ENCODE results near the gene DTNBP1.

DNA sequence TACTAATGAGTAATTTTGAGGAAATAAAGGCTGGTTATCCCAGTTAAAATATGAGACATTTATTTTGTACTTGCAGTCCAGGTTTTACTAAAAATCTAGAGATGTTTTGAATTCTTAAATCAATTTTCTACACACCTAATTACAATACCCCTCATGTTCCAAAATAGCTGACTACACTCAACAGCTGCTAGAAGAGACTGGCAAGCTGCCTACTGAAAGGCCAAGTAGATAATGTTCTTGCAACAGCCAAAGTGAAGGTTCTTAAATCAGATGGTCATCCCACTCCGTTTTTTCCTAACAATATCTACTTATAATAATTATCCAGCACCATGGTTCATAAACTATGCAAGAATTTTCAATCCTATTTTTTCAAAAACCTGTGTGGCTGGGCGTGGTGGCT is 69.0 kb downstream of the DTNBP1 start:
- no peak for TF ChIP-seq POLR2A (IDR thresholded peaks at IDR 0.05)
- TF ChIP-seq, protein P1, sequence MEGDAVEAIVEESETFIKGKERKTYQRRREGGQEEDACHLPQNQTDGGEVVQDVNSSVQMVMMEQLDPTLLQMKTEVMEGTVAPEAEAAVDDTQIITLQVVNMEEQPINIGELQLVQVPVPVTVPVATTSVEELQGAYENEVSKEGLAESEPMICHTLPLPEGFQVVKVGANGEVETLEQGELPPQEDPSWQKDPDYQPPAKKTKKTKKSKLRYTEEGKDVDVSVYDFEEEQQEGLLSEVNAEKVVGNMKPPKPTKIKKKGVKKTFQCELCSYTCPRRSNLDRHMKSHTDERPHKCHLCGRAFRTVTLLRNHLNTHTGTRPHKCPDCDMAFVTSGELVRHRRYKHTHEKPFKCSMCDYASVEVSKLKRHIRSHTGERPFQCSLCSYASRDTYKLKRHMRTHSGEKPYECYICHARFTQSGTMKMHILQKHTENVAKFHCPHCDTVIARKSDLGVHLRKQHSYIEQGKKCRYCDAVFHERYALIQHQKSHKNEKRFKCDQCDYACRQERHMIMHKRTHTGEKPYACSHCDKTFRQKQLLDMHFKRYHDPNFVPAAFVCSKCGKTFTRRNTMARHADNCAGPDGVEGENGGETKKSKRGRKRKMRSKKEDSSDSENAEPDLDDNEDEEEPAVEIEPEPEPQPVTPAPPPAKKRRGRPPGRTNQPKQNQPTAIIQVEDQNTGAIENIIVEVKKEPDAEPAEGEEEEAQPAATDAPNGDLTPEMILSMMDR (IDR thresholded peaks at IDR 0.05): no peak
